Left ventricle myocardium inferior (tissue), 1 donor: ENCODE data around the gene MT1X. TPM values are rescaled to one million over a fixed set of nuclear protein-coding genes. Genes with fewer than 3 reads are reported as not detected.

Source experiments
- DNase-seq: peaks from one replicate; pipeline ENCODE4 v3.0.0-alpha.2; 2020
- H3K27ac ChIP-seq: fragments of 200-600 bp; replicated peaks from 2 replicates; pipeline ENCODE4 v1.8.0; 2021
- H3K27me3 ChIP-seq: fragments of 200-600 bp; 2 replicates; pipeline ENCODE4 v1.8.0; 2021; ENCODE audit warnings: low read depth
- H3K36me3 ChIP-seq: fragments of 200-600 bp; 2 replicates; pipeline ENCODE4 v1.8.0; 2021
- H3K4me1 ChIP-seq: fragments of 200-600 bp; 2 replicates; pipeline ENCODE4 v1.8.0; 2021
- H3K4me3 ChIP-seq: fragments of 200-600 bp; 2 replicates; pipeline ENCODE4 v1.8.0; 2021; ENCODE audit warnings: mild to moderate bottlenecking, moderate library complexity
- H3K9me3 ChIP-seq: fragments of 200-600 bp; replicated peaks from 2 replicates; pipeline ENCODE4 v1.8.0; 2021
- intact Hi-C: fragments of 100-400 bp; cut with micrococcal nuclease; formaldehyde crosslinking; loops from one replicate; pipeline ENCODE4 v1.11.0; 2022
- total RNA-seq: library from RNA; stranded (reverse); fragmentation: NEBNext Ultra II Directional; extraction: Animal tissue kit (Norgen Biotek cat#: 25700); gene quantifications from one replicate; pipeline ENCODE4 v1.2.1, GENCODE V29; 2021
- TF ChIP-seq, protein P1 (sequence below): fragments of 200-600 bp; IDR thresholded peaks from 2 replicates; pipeline ENCODE4 v1.8.0; 2021; ENCODE audit warnings: antibody characterized with exemption, mild to moderate bottlenecking, borderline replicate concordance
- donor health status: DM: no; HTN: yes; CAD: no; lungs with severe emphysema.

Gene MT1X
- total RNA-seq, 1 donor from 2014 or later, result 91.8 TPM

DNA sequence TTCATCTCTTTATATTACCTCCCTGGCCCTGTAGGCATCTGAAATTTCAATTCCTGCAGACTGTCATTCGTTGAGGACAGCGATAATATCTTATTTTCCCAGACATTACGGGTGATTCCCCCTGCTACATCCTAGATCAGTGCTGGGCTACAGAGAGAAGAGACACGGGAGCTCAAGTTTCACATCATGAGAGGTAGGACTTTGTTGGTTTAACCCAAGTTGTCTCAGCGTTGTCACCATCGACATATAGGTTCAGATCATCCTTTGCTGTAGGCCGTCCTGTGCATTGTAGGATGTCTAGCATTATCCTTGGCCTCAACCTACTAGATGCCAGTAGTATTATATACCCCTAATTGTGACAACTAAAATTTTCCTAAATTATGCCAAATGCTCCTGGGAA lies 19.3 kb downstream of the MT1X start:
- intact Hi-C loops, result loop anchor here (5.0 kb wide), 2 partner anchors 99 to 189 kb away; no protein-coding TSS in a partner anchor
- DNase-seq, result no peak
- Histone ChIP-seq H3K27me3 (no peaks in the 10 kb centered on the region), H3K4me3 (no peak overlapping the region), H3K9me3 (peaks cover 7% of the 10 kb centered on the region), H3K36me3 (no peaks in the 10 kb centered on the region), H3K27ac (no peak overlapping the region), H3K4me1 (peaks cover 8% of the 10 kb centered on the region)
- TF ChIP-seq, protein P1, sequence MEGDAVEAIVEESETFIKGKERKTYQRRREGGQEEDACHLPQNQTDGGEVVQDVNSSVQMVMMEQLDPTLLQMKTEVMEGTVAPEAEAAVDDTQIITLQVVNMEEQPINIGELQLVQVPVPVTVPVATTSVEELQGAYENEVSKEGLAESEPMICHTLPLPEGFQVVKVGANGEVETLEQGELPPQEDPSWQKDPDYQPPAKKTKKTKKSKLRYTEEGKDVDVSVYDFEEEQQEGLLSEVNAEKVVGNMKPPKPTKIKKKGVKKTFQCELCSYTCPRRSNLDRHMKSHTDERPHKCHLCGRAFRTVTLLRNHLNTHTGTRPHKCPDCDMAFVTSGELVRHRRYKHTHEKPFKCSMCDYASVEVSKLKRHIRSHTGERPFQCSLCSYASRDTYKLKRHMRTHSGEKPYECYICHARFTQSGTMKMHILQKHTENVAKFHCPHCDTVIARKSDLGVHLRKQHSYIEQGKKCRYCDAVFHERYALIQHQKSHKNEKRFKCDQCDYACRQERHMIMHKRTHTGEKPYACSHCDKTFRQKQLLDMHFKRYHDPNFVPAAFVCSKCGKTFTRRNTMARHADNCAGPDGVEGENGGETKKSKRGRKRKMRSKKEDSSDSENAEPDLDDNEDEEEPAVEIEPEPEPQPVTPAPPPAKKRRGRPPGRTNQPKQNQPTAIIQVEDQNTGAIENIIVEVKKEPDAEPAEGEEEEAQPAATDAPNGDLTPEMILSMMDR, result no peak

DNA sequence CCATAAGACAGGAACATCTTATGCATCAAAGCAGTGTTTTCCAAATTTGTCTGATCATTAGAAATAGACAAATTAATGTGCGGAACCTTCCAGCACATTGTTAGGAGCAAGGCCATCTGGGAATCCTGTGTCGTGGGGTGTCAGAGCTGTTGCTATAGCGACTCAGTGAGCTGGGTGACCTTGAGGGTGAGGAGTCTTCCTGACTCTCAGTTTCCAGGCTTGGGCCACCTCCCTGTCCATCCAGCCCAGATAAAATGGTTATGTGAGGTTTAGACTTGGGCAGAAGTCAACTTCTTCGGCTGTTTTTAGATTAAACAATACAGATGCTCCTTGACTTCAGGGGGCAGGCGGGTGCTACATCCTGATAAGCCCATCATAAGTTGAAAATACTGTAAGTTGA lies 20.6 kb downstream of the MT1X start:
- Histone ChIP-seq H3K9me3 (no peaks in the 10 kb centered on the region), H3K36me3 (no peaks in the 10 kb centered on the region), H3K4me3 (no peak overlapping the region), H3K27me3 (no peaks in the 10 kb centered on the region), H3K4me1 (peaks cover 8% of the 10 kb centered on the region), H3K27ac (no peak overlapping the region)
- no peak for DNase-seq
- TF ChIP-seq, protein P1, result no peak
- intact Hi-C loops, result loop anchor here (5.0 kb wide), 2 partner anchors 101 to 191 kb away; no protein-coding TSS in a partner anchor

DNA sequence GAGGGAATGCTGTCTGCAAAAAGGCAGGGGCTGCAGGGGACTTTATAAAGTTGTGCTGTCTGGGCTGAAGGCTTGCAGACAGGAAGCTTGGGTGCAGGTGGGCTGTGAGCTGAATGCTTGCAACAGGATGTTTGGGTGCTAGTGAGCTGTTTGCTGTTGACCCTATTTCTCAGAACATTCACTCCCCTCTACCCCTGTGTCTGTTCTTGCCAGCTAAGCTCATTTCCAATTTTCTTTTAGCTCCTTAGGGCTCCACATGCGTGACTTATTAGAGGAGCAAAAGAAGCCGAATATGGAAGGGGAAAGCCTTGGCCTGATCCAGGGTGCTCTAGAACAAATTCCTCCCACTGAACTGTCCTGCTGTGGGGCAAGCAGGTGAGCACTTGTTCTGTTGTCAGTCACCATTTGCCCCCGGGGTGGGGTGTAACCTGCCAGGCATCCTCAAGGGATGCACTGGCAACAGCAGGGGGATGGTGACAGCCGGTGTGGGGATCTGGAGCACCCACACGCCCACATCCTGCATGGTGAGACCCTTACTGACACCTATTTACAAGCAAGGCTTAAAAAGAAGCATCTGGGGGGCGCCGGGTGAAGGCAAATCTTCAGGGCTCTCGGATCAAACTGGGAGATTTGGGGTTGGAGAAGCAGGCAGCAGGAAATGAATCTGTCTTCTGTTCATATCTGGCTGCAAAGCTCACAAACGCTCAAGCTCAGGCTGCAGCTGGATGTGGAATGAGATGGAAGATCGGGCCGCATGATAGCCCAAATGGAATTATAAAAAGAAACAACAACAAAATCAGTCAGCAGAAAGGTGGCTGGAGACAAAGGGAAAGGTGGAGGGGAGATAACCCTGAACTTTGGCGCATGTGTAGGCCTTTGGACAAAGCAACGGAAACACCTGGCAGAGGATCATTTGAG lies 26.5 kb downstream of the MT1X start:
- H3K27ac ChIP-seq, result no peak overlapping the region
- TF ChIP-seq, protein P1, result no peak

GRCh38 chr16:56709443-56710040 lies 27.3 kb downstream of the MT1X start:
- H3K36me3 ChIP-seq, result no peaks in the 10 kb centered on the region
- TF ChIP-seq, protein P1, result no peak
- no peaks in the 10 kb centered on the region for H3K9me3 ChIP-seq
- intact Hi-C loops, result no loop called here
- no peaks in the 10 kb centered on the region for H3K27me3 ChIP-seq
- no peak overlapping the region for H3K27ac ChIP-seq
- no peaks in the 10 kb centered on the region for H3K4me1 ChIP-seq
- no peak for DNase-seq
- no peak overlapping the region for H3K4me3 ChIP-seq

More for the DNA sequence above, 26.5 kb downstream of the MT1X start:
- Histone ChIP-seq H3K36me3 (no peaks in the 10 kb centered on the region), H3K4me3 (no peak overlapping the region), H3K9me3 (no peaks in the 10 kb centered on the region), H3K4me1 (no peaks in the 10 kb centered on the region), H3K27me3 (no peaks in the 10 kb centered on the region)
- intact Hi-C loops, result no loop called here
- no peak for DNase-seq

GRCh38 chr16:56710181-56710737 lies 28.0 kb downstream of the MT1X start:
- no peak for DNase-seq
- intact Hi-C loops, result no loop called here

More at GRCh38 chr16:56710181-56710737, 28.0 kb downstream of the MT1X start:
- no peak overlapping the region for H3K27ac ChIP-seq
- H3K4me3 ChIP-seq, result no peak overlapping the region
- TF ChIP-seq, protein P1, result no peak
- no peaks in the 10 kb centered on the region for H3K9me3 ChIP-seq
- no peaks in the 10 kb centered on the region for H3K27me3 ChIP-seq
- H3K36me3 ChIP-seq, result no peaks in the 10 kb centered on the region
- no peaks in the 10 kb centered on the region for H3K4me1 ChIP-seq
